HepG2 (cell line): Measurements from ENCODE around the gene IZUMO2. TPM values are rescaled to one million over a fixed set of nuclear protein-coding genes. Genes with fewer than 3 reads are reported as not detected.

Experiments used
- CBX5 ChIP-seq: sonication (generic); formaldehyde crosslinking; IDR thresholded peaks from 2 replicates; pipeline ENCODE4 v1.4.0; 2020; ENCODE audit warnings: missing genetic modification reagents, borderline replicate concordance
- CEBPZ ChIP-seq: IDR thresholded peaks from 2 replicates; pipeline ENCODE4 v1.6.1; 2012; ENCODE audit warnings: low read length, improper control_type of control experiment
- CREBL2 ChIP-seq: sonication (generic); formaldehyde crosslinking; IDR thresholded peaks from 2 replicates; pipeline ENCODE4 v1.8.1; 2023; ENCODE audit warnings: missing genetic modification reagents, mild to moderate bottlenecking, borderline replicate concordance
- KDM3A ChIP-seq: IDR thresholded peaks from 2 replicates; pipeline ENCODE4 v1.6.1; 2018; ENCODE audit warnings: low read depth, missing compliant biosample characterization
- KLF13 ChIP-seq: sonication (generic); formaldehyde crosslinking; IDR thresholded peaks from 2 replicates; pipeline ENCODE4 v1.4.0; 2020; ENCODE audit warnings: mild to moderate bottlenecking, missing genetic modification reagents
- MAF1 ChIP-seq: sonication (generic); formaldehyde crosslinking; IDR thresholded peaks from 2 replicates; pipeline ENCODE4 v1.5.0; 2020; ENCODE audit warnings: missing genetic modification reagents, borderline replicate concordance
- NFKBIZ ChIP-seq: IDR thresholded peaks from 2 replicates; pipeline ENCODE4 v1.6.1; 2018; ENCODE audit warnings: missing genetic modification reagents, missing compliant biosample characterization
- RNF2 ChIP-seq: fragments of 450-650 bp; conservative IDR thresholded peaks from 2 replicates; pipeline ENCODE4 v1.6.1; 2016; ENCODE audit warnings: low read depth
- THAP9 ChIP-seq: sonication (generic); formaldehyde crosslinking; IDR thresholded peaks from 2 replicates; pipeline ENCODE4; 2020; ENCODE audit warnings: missing genetic modification reagents, mild to moderate bottlenecking, borderline replicate concordance
- ZFYVE20 ChIP-seq: sonication (generic); formaldehyde crosslinking; IDR thresholded peaks from 2 replicates; pipeline ENCODE4 v1.8.0; 2023; ENCODE audit warnings: low read depth, mild to moderate bottlenecking, moderate library complexity, missing genetic modification reagents, borderline replicate concordance
- ZNF263 ChIP-seq: sonication (generic); formaldehyde crosslinking; IDR thresholded peaks from 2 replicates; pipeline ENCODE4 v1.4.0; 2020; ENCODE audit warnings: missing genetic modification reagents
- ZNF646 ChIP-seq: sonication (generic); formaldehyde crosslinking; IDR thresholded peaks from 2 replicates; pipeline ENCODE4 v1.9.0; 2021; ENCODE audit warnings: mild to moderate bottlenecking, missing genetic modification reagents
- ZNF747 ChIP-seq: sonication (generic); formaldehyde crosslinking; IDR thresholded peaks from 2 replicates; pipeline ENCODE4 v1.8.1; 2023; ENCODE audit warnings: missing genetic modification reagents, mild to moderate bottlenecking, borderline replicate concordance
- polyA plus RNA-seq, 8 experiments: library from polyadenylated mRNA; depleted of rRNA in 3 of 8; stranded (reverse) in 7 of 8; unstranded in 1 of 8; fragments of >200 nt; fragmentation: Illumina TruSeq in 4 of 8; extraction: Trizol in 4 of 8; gene quantifications; 2 replicates each; pipeline versions ENCODE4 v1.2.1 to v1.2.3, GENCODE V29; 2011 to 2016; ENCODE audit warnings: low read depth in 4 of 8, missing spikeins in 1 of 8, mixed read lengths in 1 of 8; ENCODE audit not compliant: insufficient read depth in 1 of 8
- total RNA-seq, 5 experiments: library from RNA; depleted of rRNA; stranded (reverse); fragments of >200 nt; fragmentation: Illumina TruSeq; extraction: Trizol; gene quantifications; 2 replicates each; pipeline ENCODE4 v1.2.3, GENCODE V29; 2016; ENCODE audit warnings: low read depth in 1 of 5

IZUMO2 gene
- total and polyA plus RNA-seq, 2 of the 13 experiments (the other 11 are each of a cell fraction or from before 2014, with no cell fraction given): not detected

- no peak for TF ChIP-seq ZNF646 (CRISPR knock-in tag)
- no peak for TF ChIP-seq MAF1 (CRISPR knock-in tag)
- no peak for TF ChIP-seq KLF13 (CRISPR knock-in tag)
- TF ChIP-seq CREBL2 (CRISPR knock-in tag): no peak
- no peak for TF ChIP-seq ZFYVE20 (CRISPR knock-in tag)
- TF ChIP-seq THAP9 (CRISPR knock-in tag): no peak
- TF ChIP-seq CBX5 (CRISPR knock-in tag): no peak
- TF ChIP-seq CEBPZ: no peak
- no peak for TF ChIP-seq RNF2
- no peak for TF ChIP-seq NFKBIZ (CRISPR knock-in tag)
- no peak for TF ChIP-seq ZNF747 (CRISPR knock-in tag)
- TF ChIP-seq KDM3A (CRISPR knock-in tag): no peak
- TF ChIP-seq ZNF263 (CRISPR knock-in tag): no peak
Measured at GRCh38 chr19:50204811-50205675, 42.0 kb upstream of the IZUMO2 start (continued).
